Activated B cell treated with CpG ODN at 0.5 μM for 24 hours (primary cell): ENCODE measurements around the gene FBXL7. TPM values are rescaled to one million over a fixed set of nuclear protein-coding genes. Genes with fewer than 3 reads are reported as not detected.

Experiments used
- ATAC-seq: fragments of 200-7000 bp; cut with Tn5 transposase; one replicate; pipeline ENCODE4 v1.10.0; 2021; ENCODE audit warnings: low read depth, mild to moderate bottlenecking, moderate library complexity
- CTCF ChIA-PET: fragments of 350-600 bp; sonication (Branson Sonifier 250); formaldehyde crosslinking; loops from one replicate; lab custom pipeline; 2021; ENCODE audit warnings: antibody characterized with exemption; lab: Charles Lee
- POLR2A ChIA-PET: fragments of 350-600 bp; sonication (Branson Sonifier 250); formaldehyde crosslinking; loops from one replicate; lab custom pipeline; 2021; ENCODE audit warnings: antibody characterized with exemption; lab: Charles Lee
- DNase-seq: peaks from one replicate; pipeline ENCODE4 v3.0.0; 2022
- H3K27ac Mint-ChIP-seq: one replicate; pipeline ENCODE4 v1.8.0; 2020; ENCODE audit warnings: mixed read lengths
- H3K27me3 Mint-ChIP-seq: one replicate; pipeline ENCODE4 v1.8.0; 2021; ENCODE audit warnings: mixed read lengths
- H3K36me3 Mint-ChIP-seq: one replicate; pipeline ENCODE4 v1.8.0; 2021; ENCODE audit warnings: low read depth, mixed read lengths
- H3K4me1 Mint-ChIP-seq: one replicate; pipeline ENCODE4 v1.8.0; 2021; ENCODE audit warnings: mixed read lengths
- H3K4me3 Mint-ChIP-seq: one replicate; pipeline ENCODE4 v1.8.0; 2020; ENCODE audit warnings: mild to moderate bottlenecking, mixed read lengths
- H3K9me3 Mint-ChIP-seq: one replicate; pipeline ENCODE4 v1.8.0; 2020; ENCODE audit warnings: mixed read lengths
- intact Hi-C: fragments of 100-400 bp; cut with micrococcal nuclease; formaldehyde crosslinking; loops from one replicate; pipeline ENCODE4 v1.15.1; 2024
- total RNA-seq: library from RNA; stranded (reverse); gene quantifications from 2 replicates; pipeline ENCODE4 v1.2.3, GENCODE V29; 2022
- TF ChIP-seq, protein P1 (sequence below): fragments of 200-600 bp; IDR thresholded peaks from one replicate; pipeline ENCODE4 v1.8.0; 2022; ENCODE audit warnings: antibody characterized with exemption, mild to moderate bottlenecking

Gene FBXL7
- total RNA-seq, 1 donor from 2014 or later: not detected

DNA sequence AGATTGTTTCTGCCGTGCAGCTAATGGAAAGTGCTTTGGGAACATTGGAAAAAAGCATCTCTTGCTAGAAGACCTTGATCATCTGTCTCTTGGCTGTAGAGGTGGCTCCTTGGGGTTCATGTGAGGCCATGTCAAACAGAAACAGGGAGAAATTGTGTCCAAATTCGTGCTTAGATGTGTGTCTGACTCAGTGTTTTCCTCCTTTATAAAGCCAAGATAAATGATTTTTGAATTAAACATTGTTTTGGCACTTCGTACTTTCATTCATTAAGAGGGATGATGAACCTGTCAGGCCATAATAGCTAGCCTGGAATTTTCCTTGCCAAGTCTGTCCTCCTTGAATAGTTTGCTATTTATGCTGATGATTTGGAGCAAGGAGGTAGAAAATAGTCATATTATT lies 143.8 kb downstream of the FBXL7 start:
- Mint-ChIP-seq H3K9me3 (peaks cover 13% of the 10 kb centered on the region), H3K36me3 (no peaks in the 10 kb centered on the region), H3K4me1 (no peaks in the 10 kb centered on the region), H3K4me3 (no peak overlapping the region), H3K27ac (no peak overlapping the region), H3K27me3 (no peaks in the 10 kb centered on the region)
- TF ChIP-seq, protein P1, sequence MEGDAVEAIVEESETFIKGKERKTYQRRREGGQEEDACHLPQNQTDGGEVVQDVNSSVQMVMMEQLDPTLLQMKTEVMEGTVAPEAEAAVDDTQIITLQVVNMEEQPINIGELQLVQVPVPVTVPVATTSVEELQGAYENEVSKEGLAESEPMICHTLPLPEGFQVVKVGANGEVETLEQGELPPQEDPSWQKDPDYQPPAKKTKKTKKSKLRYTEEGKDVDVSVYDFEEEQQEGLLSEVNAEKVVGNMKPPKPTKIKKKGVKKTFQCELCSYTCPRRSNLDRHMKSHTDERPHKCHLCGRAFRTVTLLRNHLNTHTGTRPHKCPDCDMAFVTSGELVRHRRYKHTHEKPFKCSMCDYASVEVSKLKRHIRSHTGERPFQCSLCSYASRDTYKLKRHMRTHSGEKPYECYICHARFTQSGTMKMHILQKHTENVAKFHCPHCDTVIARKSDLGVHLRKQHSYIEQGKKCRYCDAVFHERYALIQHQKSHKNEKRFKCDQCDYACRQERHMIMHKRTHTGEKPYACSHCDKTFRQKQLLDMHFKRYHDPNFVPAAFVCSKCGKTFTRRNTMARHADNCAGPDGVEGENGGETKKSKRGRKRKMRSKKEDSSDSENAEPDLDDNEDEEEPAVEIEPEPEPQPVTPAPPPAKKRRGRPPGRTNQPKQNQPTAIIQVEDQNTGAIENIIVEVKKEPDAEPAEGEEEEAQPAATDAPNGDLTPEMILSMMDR: no peak
- intact Hi-C loops: no loop called here
- DNase-seq: no peak
- no peak for ATAC-seq
- ChIA-PET CTCF (no interaction called here), POLR2A (no interaction called here)

DNA sequence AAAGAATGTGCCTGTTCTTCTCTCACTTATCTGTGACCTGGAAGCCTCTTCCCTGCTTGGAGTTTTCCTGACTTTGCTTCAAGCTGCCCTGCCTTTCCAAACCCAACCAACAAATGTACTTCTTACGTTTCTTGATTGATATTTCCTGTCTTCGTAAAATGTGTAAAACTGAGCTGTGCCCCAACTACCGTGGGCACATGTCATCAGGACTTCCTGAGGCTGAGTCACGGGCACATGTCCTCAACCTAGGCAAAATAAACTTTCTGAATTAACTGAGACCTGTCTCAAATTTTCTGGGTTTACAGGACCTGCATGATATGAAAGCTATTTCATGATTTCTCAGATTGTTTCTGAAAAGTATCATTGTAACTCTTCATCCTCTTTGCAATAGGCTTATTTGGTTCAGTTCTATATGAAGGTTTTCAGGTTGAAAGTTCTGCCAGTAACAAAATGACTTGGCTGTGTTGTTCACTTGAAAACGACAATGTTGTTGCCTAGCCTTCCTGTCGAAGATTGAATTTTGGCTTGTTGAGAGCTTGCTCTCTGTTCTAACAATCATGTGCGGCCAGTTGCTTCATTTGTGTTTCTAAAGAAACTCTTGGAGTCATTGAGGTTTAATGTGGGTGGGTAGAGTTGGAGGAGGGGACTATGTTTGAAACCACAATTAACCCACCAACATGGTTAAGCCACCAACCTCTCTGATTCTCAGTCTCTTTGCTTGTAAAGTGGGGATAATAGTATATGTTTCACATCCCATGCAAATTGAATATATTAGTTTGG lies 145.6 kb downstream of the FBXL7 start:
- Mint-ChIP-seq H3K4me3 (no peak overlapping the region), H3K9me3 (peaks cover 14% of the 10 kb centered on the region), H3K27ac (no peak overlapping the region), H3K27me3 (no peaks in the 10 kb centered on the region), H3K36me3 (no peaks in the 10 kb centered on the region), H3K4me1 (no peaks in the 10 kb centered on the region)
- ChIA-PET POLR2A (no interaction called here), CTCF (no interaction called here)
- DNase-seq (no peak), ATAC-seq (no peak)
- intact Hi-C loops: no loop called here
- TF ChIP-seq, protein P1: no peak

DNA sequence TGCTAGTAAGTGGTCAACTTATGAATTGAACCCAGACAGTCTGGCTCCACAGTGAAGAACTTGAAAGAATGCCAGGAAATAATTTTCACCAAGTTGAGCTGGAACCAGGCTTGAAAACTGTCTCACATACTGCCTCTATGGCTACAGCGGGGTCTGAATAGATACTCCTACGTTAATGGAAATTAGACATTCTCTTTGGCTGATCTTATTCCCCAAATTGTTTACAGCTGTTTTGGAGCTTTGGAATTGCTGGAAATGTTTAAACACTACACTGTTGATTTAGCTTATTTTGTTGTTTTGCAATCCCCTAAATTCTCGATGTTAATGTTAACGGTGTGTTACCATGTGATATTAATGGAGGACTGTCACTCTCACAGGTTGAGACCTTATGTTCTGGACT lies 146.4 kb downstream of the FBXL7 start:
- TF ChIP-seq, protein P1: no peak
- intact Hi-C loops: no loop called here
- no peak for ATAC-seq
- no peaks in the 10 kb centered on the region for H3K27me3 Mint-ChIP-seq
- no peaks in the 10 kb centered on the region for H3K4me1 Mint-ChIP-seq
- CTCF ChIA-PET: no interaction called here
- peaks cover 13% of the 10 kb centered on the region for H3K9me3 Mint-ChIP-seq
- H3K27ac Mint-ChIP-seq: no peak overlapping the region
- DNase-seq: no peak
- H3K4me3 Mint-ChIP-seq: no peak overlapping the region
- POLR2A ChIA-PET: no interaction called here
- H3K36me3 Mint-ChIP-seq: no peaks in the 10 kb centered on the region

DNA sequence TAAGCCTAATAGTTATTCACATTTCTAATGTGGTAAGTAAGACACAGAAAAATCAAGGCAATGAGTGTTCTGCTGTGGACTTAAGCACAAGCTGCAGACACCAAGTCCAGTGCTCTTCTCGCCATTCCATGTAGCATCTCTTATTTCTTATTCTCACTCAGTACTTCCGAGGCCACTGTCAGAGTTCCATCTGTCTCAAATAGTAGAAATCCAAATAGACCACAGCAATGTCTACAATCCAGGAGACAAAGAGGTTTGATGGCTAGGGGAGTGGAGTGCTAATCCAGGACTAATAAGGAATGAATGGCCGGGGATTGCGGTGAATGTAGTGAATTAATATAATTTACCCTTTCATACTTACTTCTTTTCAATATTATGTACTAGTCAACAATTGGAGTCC lies 147.3 kb downstream of the FBXL7 start:
- Mint-ChIP-seq H3K4me1 (no peaks in the 10 kb centered on the region), H3K27ac (no peak overlapping the region), H3K36me3 (no peaks in the 10 kb centered on the region), H3K4me3 (no peak overlapping the region), H3K27me3 (no peaks in the 10 kb centered on the region), H3K9me3 (peaks cover 13% of the 10 kb centered on the region)
- CTCF ChIA-PET: no interaction called here
- no peak for ATAC-seq
- TF ChIP-seq, protein P1: no peak
- intact Hi-C loops: no loop called here
- POLR2A ChIA-PET: no interaction called here
- no peak for DNase-seq

DNA sequence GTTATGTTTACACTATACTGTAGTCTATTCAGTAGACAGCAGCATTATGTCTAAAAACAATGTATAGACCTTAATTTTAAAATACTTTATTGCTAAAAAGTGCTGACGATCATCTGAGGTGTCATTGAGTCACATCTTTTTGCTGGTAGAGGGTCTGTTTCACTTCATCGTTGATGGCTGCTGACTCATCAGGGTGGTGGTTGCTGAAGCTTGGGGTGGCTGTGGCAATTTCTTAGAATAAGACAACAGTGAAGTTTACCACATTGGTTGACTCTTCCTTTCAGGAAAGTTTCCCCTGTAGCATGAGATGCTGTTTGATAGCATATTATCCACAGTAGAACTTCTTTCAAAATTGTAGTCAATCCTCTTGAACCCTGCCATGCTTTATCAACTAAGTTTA lies 150.3 kb downstream of the FBXL7 start:
- no peak overlapping the region for H3K4me3 Mint-ChIP-seq
- ATAC-seq (no peak), DNase-seq (no peak)
- H3K36me3 Mint-ChIP-seq: no peaks in the 10 kb centered on the region
- POLR2A ChIA-PET: no interaction called here
- CTCF ChIA-PET: no interaction called here
- intact Hi-C loops: no loop called here
- peaks cover 4% of the 10 kb centered on the region for H3K9me3 Mint-ChIP-seq
- TF ChIP-seq, protein P1: no peak
- H3K27me3 Mint-ChIP-seq: no peaks in the 10 kb centered on the region
- H3K27ac Mint-ChIP-seq: no peak overlapping the region
- no peaks in the 10 kb centered on the region for H3K4me1 Mint-ChIP-seq
